GM21529 (cell line): Measurements from ENCODE around the gene NBAS.
A peak's percentile ranks its signal among the peaks of the same experiment; 100 is the strongest.

ENCODE experiments used
- ATAC-seq: cut with Tn5 transposase; IDR thresholded peaks from one replicate; pipeline ENCODE4 v1.9.1; 2021; ENCODE audit not compliant: unreplicated experiment

The NBAS gene

GRCh38 chr2:15591692-15592463 lies 30.7 kb upstream of the NBAS start, which contains the start of gene DDX1:
DDX1 (plus strand) TSS chr2:15591868; CDS start chr2:15591934, 66 bp downstream.
- peak; percentile 91 for ATAC-seq

GRCh38 chr2:15591373-15591691 lies 30.2 kb upstream of the NBAS start:
- no peak for ATAC-seq

- no peak for ATAC-seq
Measured at GRCh38 chr2:15588329-15588919, 27.3 kb upstream of the NBAS start.

GRCh38 chr2:15584767-15585469 lies 23.8 kb upstream of the NBAS start:
- ATAC-seq: no peak

GRCh38 chr2:15584316-15584715 lies 23.2 kb upstream of the NBAS start:
- no peak for ATAC-seq

GRCh38 chr2:15583826-15584225 lies 22.7 kb upstream of the NBAS start:
- no peak for ATAC-seq

- peak; percentile 67 for ATAC-seq
Measured at GRCh38 chr2:15582710-15583357, 21.7 kb upstream of the NBAS start.

- ATAC-seq: no peak
Measured at GRCh38 chr2:15580451-15580850, 19.3 kb upstream of the NBAS start.

- ATAC-seq: no peak
Measured at GRCh38 chr2:15579641-15580040, 18.5 kb upstream of the NBAS start.

GRCh38 chr2:15577071-15577735 lies 16.1 kb upstream of the NBAS start:
- ATAC-seq: peak; percentile 96

GRCh38 chr2:15571729-15572128 lies 10.6 kb upstream of the NBAS start:
- ATAC-seq: no peak

GRCh38 chr2:15570104-15570503 lies 9.0 kb upstream of the NBAS start:
- no peak for ATAC-seq

GRCh38 chr2:15568874-15569273 lies 7.7 kb upstream of the NBAS start:
- ATAC-seq: no peak

- no peak for ATAC-seq
Measured at GRCh38 chr2:15566912-15567311, 5.8 kb upstream of the NBAS start.

- ATAC-seq: no peak
Measured at GRCh38 chr2:15565994-15566671, 5.0 kb upstream of the NBAS start.

- ATAC-seq: no peak
Measured at GRCh38 chr2:15565392-15565791, 4.3 kb upstream of the NBAS start.

GRCh38 chr2:15563227-15564100 lies 2.3 kb upstream of the NBAS start:
- ATAC-seq: no peak

GRCh38 chr2:15562354-15563031 lies 1.4 kb upstream of the NBAS start:
- no peak for ATAC-seq
